ENCODE data around the gene REC8. TPM values are rescaled to one million over a fixed set of nuclear protein-coding genes. Genes with fewer than 3 reads are reported as not detected.

Gene REC8
- total RNA-seq, 1 donor from 2014 or later, result 46.4 TPM

GRCh38 chr14:24145219-24145618, 26.7 kb upstream of the REC8 start:
- peaks cover 59% of the 10 kb centered on the region for H3K79me2 ChIP-seq (ENCODE audit: insufficient read depth, low read length)

GRCh38 chr14:24145690-24146452, 26.0 kb upstream of the REC8 start:
- H3K4me1 ChIP-seq (ENCODE audit: insufficient read depth, low read length), result peaks cover 31% of the 10 kb centered on the region
- no peaks in the 10 kb centered on the region for H3K9me3 ChIP-seq (ENCODE audit: insufficient read depth, low read depth, low read length)
- DNase-seq (ENCODE audit: low read depth) (peak; percentile 69), FAIRE-seq (no peak)
- no peaks in the 10 kb centered on the region for H3K9me3 Mint-ChIP-seq (ENCODE audit: unreplicated experiment)
- peak overlapping the region; percentile 93 for H3K4me3 ChIP-seq (ENCODE audit: insufficient read depth, low read depth, low read length)
- peaks cover 30% of the 10 kb centered on the region for H3K4me1 Mint-ChIP-seq (ENCODE audit: low read depth, unreplicated experiment)
- H3K9ac ChIP-seq (ENCODE audit: low read length), result peak overlapping the region; percentile 87
- peak overlapping the region; percentile 83 for H3K27ac ChIP-seq (ENCODE audit: low read depth, low read length)
- H3K4me2 ChIP-seq (ENCODE audit: low read length), result peak overlapping the region; percentile 96
- no peaks in the 10 kb centered on the region for H3K27me3 Mint-ChIP-seq (ENCODE audit: low read depth, unreplicated experiment)
- peak overlapping the region; percentile 76 for H2AFZ ChIP-seq (ENCODE audit: low read depth, low read length)
- H3K36me3 Mint-ChIP-seq (ENCODE audit: low read depth, unreplicated experiment), result no peaks in the 10 kb centered on the region
- H3K79me2 ChIP-seq (ENCODE audit: insufficient read depth, low read length), result peaks cover 56% of the 10 kb centered on the region
- H4K20me1 ChIP-seq (ENCODE audit: insufficient read depth, low read length), result peaks cover 31% of the 10 kb centered on the region
- peak overlapping the region; percentile 96 for H3K4me3 Mint-ChIP-seq (ENCODE audit: unreplicated experiment)
- H3K36me3 ChIP-seq (ENCODE audit: insufficient read depth, low read length), result peaks cover 19% of the 10 kb centered on the region
- no peak for TF ChIP-seq CTCF (IDR thresholded peaks at IDR 0.05; ENCODE audit: insufficient read depth, low read depth, low read length)
- TF ChIP-seq EZH2 (IDR thresholded peaks at IDR 0.05; ENCODE audit: insufficient read depth, low read length), result no peak
- H3K27ac Mint-ChIP-seq (ENCODE audit: unreplicated experiment), result peak overlapping the region; percentile 88
- H3K27me3 ChIP-seq (ENCODE audit: insufficient read depth, low read length), result no peaks in the 10 kb centered on the region

More at GRCh38 chr14:24145219-24145618, 26.7 kb upstream of the REC8 start:
- TF ChIP-seq EZH2 (IDR thresholded peaks at IDR 0.05; ENCODE audit: insufficient read depth, low read length) (no peak), CTCF (IDR thresholded peaks at IDR 0.05; ENCODE audit: insufficient read depth, low read depth, low read length) (no peak)
- peak overlapping the region; percentile 87 for H3K9ac ChIP-seq (ENCODE audit: low read length)
- FAIRE-seq, result no peak
- Mint-ChIP-seq H3K27me3 (ENCODE audit: low read depth, unreplicated experiment) (no peaks in the 10 kb centered on the region), H3K9me3 (ENCODE audit: unreplicated experiment) (no peaks in the 10 kb centered on the region), H3K27ac (ENCODE audit: unreplicated experiment) (peak overlapping the region; percentile 88), H3K36me3 (ENCODE audit: low read depth, unreplicated experiment) (no peaks in the 10 kb centered on the region), H3K4me3 (ENCODE audit: unreplicated experiment) (peak overlapping the region; percentile 96), H3K4me1 (ENCODE audit: low read depth, unreplicated experiment) (peaks cover 30% of the 10 kb centered on the region)
- H3K27me3 ChIP-seq (ENCODE audit: insufficient read depth, low read length), result no peaks in the 10 kb centered on the region
- no peak for DNase-seq (ENCODE audit: low read depth)
- H3K4me1 ChIP-seq (ENCODE audit: insufficient read depth, low read length), result peaks cover 31% of the 10 kb centered on the region
- no peaks in the 10 kb centered on the region for H3K9me3 ChIP-seq (ENCODE audit: insufficient read depth, low read depth, low read length)
- no peak overlapping the region for H2AFZ ChIP-seq (ENCODE audit: low read depth, low read length)
- H3K36me3 ChIP-seq (ENCODE audit: insufficient read depth, low read length), result peaks cover 17% of the 10 kb centered on the region
- H4K20me1 ChIP-seq (ENCODE audit: insufficient read depth, low read length), result peaks cover 25% of the 10 kb centered on the region
- peak overlapping the region; percentile 93 for H3K4me3 ChIP-seq (ENCODE audit: insufficient read depth, low read depth, low read length)
- H3K4me2 ChIP-seq (ENCODE audit: low read length), result peak overlapping the region; percentile 96
- H3K27ac ChIP-seq (ENCODE audit: low read depth, low read length), result no peak overlapping the region
